Lower lobe of right lung (tissue), 2 donors: ENCODE results near the gene YIF1B. TPM values are rescaled to one million over a fixed set of nuclear protein-coding genes. Genes with fewer than 3 reads are reported as not detected.

Experiments used
- ATAC-seq, 2 donors: fragments of 200-7000 bp; cut with Tn5 transposase; one replicate each; pipeline ENCODE4 v1.9.1; 2020 to 2022; ENCODE audit warnings: mild to moderate bottlenecking in 2 of 2, moderate library complexity in 2 of 2
- DNase-seq: peaks from one replicate; pipeline ENCODE4 v3.0.0-alpha.2; 2020
- H3K27ac ChIP-seq: fragments of 200-600 bp; one replicate; pipeline ENCODE4 v1.8.0; 2022
- H3K27me3 ChIP-seq: fragments of 200-600 bp; one replicate; pipeline ENCODE4 v1.8.0; 2022; ENCODE audit warnings: low read depth
- H3K36me3 ChIP-seq: fragments of 200-600 bp; one replicate; pipeline ENCODE4 v1.8.0; 2022; ENCODE audit warnings: mild to moderate bottlenecking
- H3K4me1 ChIP-seq: fragments of 200-600 bp; one replicate; pipeline ENCODE4 v1.8.0; 2022
- H3K4me3 ChIP-seq: fragments of 200-600 bp; one replicate; pipeline ENCODE4 v1.8.0; 2022; ENCODE audit warnings: mild to moderate bottlenecking
- H3K9me3 ChIP-seq: fragments of 200-600 bp; one replicate; pipeline ENCODE4 v1.8.0; 2022
- CTCF ChIP-seq: fragments of 200-600 bp; IDR thresholded peaks from one replicate; pipeline ENCODE4 v1.8.0; 2022; ENCODE audit warnings: antibody characterized with exemption, mild to moderate bottlenecking
- intact Hi-C: fragments of 100-400 bp; cut with DNase I; formaldehyde crosslinking; loops from one replicate; pipeline ENCODE4 v1.11.0; 2022
- total RNA-seq: library from RNA; stranded (reverse); fragmentation: NEBNext Ultra II Directional; extraction: Animal tissue kit (Norgen Biotek cat#: 25700); gene quantifications from one replicate; pipeline ENCODE4 v1.2.1, GENCODE V29; 2021
- donor health status: DM: no; HTN: yes; CAD: no; lungs with severe emphysema.

The YIF1B gene
- total RNA-seq, 1 donor from 2014 or later = 38.9 TPM

DNA sequence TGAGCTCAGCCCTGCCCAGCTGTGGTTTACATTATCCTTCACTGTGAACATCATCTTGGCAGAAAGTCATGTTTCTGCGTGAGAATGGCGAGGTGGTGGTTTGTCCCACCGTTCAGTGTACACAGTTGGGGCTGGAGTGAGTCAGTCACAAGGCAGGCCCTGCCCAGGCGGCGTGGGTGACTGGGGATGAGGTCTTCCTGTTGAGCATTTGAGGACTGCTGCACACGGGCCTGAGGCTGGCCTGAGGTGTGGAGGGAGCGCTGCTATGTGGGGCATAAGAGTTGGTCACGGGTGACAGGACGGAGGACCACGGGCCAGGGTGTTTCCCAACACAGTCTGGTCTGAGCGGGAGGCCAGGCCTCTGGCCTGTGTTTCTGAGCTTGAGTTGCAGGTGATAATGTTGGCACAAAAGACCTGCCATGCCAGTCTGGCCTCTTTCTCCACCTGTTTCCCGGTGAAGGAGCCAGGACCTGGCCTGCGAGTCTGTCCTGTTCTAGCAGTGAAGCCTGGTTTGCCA lies 25.1 kb downstream of the YIF1B start:
- Histone ChIP-seq H3K27ac (peak overlapping the region; percentile 55), H3K36me3 (peaks cover 66% of the 10 kb centered on the region)

DNA sequence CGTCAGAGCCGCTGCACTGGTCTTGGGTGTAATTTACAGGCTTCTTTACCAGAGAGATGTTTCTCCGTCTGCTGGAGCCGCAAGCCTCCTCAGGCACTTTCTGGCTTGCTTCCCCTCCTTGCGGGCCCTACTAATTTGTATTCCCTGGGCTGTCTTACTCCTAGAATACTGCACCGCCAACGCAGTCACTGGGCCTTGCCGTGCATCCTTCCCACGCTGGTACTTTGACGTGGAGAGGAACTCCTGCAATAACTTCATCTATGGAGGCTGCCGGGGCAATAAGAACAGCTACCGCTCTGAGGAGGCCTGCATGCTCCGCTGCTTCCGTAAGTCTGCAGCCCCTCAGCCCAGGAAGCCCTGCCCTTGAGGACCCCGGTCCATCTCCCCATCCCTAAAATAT lies 25.8 kb downstream of the YIF1B start:
- Histone ChIP-seq H3K36me3 (peaks cover 71% of the 10 kb centered on the region), H3K27me3 (no peaks in the 10 kb centered on the region), H3K4me1 (peaks cover 43% of the 10 kb centered on the region), H3K4me3 (no peak overlapping the region), H3K27ac (peak overlapping the region; percentile 55), H3K9me3 (no peaks in the 10 kb centered on the region)
- ATAC-seq (no peak), DNase-seq (no peak)
- intact Hi-C loops = no loop called here
- no peak for TF ChIP-seq CTCF

More for the DNA sequence above, 25.1 kb downstream of the YIF1B start:
- DNase-seq (peak; percentile 79), ATAC-seq (peak; percentile 74 to 80)
- no peak for TF ChIP-seq CTCF
- Histone ChIP-seq H3K9me3 (no peaks in the 10 kb centered on the region), H3K4me3 (no peak overlapping the region), H3K27me3 (no peaks in the 10 kb centered on the region), H3K4me1 (peaks cover 38% of the 10 kb centered on the region)
- intact Hi-C loops = no loop called here

DNA sequence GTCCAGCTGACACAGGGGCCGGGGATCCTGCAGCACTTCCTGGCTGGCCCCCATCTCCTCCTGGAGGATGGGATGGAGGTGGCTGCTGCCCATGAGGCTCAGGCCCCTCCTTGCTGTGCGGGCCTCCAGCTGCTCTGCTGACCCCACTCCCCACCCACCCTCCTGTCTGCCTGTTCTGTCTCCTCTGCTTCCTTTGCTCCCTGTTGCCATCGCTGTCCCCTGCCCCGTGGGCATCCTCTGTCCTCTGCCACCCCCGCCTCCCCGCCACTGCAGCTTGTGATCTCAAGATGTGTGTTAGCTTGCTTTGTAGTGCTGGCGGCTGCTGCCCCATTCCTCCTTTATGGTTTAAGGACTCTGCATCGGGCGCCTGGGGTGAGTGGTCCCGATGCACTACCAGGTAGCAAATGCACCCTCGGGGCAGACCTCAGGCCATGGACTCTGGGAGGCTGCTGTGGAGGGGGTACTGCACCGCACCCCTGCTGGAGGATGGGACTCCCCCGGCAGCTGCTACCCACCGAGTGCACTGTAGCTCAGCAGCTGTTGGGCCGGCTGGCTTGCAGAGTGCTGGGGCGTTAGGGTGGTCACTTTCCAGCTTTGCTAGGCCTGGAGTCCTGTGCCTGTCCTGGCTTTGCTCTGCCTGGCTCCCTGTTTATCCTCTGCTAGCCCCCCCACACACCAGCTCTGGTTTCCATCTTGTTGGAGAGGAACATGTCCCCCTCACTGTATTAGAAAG lies 27.5 kb downstream of the YIF1B start:
- Histone ChIP-seq H3K4me3 (no peak overlapping the region), H3K4me1 (peaks cover 59% of the 10 kb centered on the region), H3K27ac (no peak overlapping the region), H3K9me3 (no peaks in the 10 kb centered on the region), H3K27me3 (no peaks in the 10 kb centered on the region), H3K36me3 (peaks cover 72% of the 10 kb centered on the region)
- TF ChIP-seq CTCF = no peak
- ATAC-seq = no peak
- intact Hi-C loops = no loop called here
- no peak for DNase-seq

- peak; percentile 20 to 51 for ATAC-seq
- TF ChIP-seq CTCF = no peak
- H3K27ac ChIP-seq = no peak overlapping the region
- peaks cover 65% of the 10 kb centered on the region for H3K36me3 ChIP-seq
- DNase-seq = no peak
- intact Hi-C loops = no loop called here
- H3K4me3 ChIP-seq = no peak overlapping the region
- H3K4me1 ChIP-seq = peaks cover 65% of the 10 kb centered on the region
- H3K9me3 ChIP-seq = no peaks in the 10 kb centered on the region
- H3K27me3 ChIP-seq = no peaks in the 10 kb centered on the region
These were observed 28.1 kb downstream of the YIF1B start for GRCh38 chr19:38287604-38288003.

DNA sequence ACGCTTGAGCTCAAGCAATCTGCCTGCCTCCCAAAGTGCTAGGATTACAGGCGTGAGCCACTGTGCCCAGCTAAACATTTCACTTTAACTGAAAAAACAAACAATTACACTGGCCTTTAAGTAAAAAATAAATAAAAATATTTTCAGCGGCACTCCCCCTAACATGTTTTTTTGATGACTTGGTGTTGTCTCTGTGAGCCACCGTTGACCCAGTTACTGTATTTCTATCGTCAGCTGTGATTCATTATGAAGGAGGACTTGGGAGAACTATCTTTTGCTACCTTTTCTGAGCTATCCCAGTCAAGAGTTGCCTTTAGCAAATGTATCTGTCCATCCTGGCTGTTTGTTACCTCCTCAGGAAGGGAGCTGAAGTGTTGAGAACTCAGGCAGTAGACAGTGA lies 30.2 kb downstream of the YIF1B start:
- ATAC-seq (no peak), DNase-seq (no peak)
- Histone ChIP-seq H3K36me3 (peaks cover 47% of the 10 kb centered on the region), H3K4me1 (peaks cover 64% of the 10 kb centered on the region), H3K27ac (no peak overlapping the region), H3K27me3 (no peaks in the 10 kb centered on the region), H3K9me3 (no peaks in the 10 kb centered on the region), H3K4me3 (no peak overlapping the region)
- no peak for TF ChIP-seq CTCF
- intact Hi-C loops = no loop called here
